Stimulated activated CD8-positive, alpha-beta memory T cell treated with anti-CD3 and anti-CD28 coated beads, Interleukin-15, amount 100 ng/mL, for 4 hours (primary cell): ENCODE measurements around the gene PEMT.

Experiments
- DNase-seq, 2 donors: peaks; one replicate each; pipeline ENCODE4 v3.0.0-alpha.2; 2020; ENCODE audit warnings: low read depth in 2 of 2

Gene PEMT

GRCh38 chr17:17514993-17515933 lies 76.2 kb downstream of the PEMT start:
- no peak for DNase-seq

DNA sequence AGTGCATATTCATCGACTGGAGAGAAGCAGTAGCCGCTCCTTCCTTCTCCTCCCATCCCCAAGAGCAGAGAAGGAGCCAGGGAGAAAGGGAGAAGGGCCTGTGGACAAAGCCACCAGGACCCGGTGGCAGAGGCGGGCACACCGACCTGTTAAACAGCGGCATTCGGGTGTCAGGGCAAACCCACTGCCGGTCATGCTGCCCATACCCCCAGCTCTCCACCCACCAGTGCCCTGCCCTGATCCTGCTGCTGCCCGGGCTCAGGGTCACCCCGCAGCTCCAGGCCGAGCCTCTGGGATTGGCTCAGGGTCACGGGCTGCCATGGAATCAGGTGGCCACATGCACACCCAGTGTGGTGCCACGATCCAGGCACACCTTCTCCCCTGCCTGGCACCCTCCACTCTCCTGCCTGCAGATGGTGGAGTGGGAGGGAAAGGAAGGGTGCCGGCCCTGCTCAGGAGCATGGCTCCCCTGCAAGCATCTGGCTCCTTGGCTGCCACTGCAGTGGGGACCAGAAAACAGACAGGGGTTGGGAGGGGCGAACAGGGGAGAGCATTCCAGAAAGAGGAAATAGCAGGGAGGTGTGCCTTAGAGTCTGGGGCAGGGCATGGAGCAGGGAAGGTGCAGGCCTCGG lies 77.0 kb downstream of the PEMT start:
- DNase-seq = no peak

DNA sequence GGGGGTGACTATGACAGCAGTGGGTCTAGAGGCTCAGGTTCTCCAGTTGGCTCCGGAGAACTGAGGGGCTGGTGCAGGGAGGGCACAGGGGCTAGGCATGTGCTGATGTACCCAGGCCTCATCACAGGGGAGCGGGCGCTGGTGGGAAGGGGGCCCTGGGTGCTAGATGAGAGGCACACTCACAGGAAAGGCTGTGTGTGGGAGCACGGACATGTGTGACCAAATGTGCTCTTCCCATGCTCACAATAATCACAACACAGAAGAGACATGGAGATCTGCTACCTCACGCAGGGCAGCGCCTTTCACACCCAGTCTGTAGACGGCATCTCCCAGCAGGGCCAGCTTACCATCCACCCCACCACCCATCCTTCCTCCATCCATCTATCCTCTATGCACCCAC lies 77.9 kb downstream of the PEMT start:
- no peak for DNase-seq

DNA sequence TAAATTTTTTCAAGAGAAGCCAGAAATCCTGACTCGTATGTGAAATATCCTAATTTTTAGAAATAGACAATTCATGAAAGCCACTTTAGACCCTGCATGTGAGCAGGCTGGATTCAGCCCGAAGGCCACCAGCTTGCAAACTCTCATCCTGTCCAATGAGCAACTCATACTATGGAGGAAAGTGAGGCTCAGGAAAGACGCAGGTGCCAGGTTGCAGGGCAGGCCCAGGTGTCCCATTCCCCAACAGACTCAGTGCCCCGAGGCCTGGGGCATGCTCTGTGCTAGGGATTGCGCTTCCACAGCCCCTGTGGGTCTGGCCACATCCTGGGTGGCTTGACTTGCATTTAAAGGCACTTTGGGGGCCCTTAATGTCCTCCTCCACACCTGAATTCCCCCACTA lies 78.6 kb downstream of the PEMT start:
- DNase-seq = no peak

DNA sequence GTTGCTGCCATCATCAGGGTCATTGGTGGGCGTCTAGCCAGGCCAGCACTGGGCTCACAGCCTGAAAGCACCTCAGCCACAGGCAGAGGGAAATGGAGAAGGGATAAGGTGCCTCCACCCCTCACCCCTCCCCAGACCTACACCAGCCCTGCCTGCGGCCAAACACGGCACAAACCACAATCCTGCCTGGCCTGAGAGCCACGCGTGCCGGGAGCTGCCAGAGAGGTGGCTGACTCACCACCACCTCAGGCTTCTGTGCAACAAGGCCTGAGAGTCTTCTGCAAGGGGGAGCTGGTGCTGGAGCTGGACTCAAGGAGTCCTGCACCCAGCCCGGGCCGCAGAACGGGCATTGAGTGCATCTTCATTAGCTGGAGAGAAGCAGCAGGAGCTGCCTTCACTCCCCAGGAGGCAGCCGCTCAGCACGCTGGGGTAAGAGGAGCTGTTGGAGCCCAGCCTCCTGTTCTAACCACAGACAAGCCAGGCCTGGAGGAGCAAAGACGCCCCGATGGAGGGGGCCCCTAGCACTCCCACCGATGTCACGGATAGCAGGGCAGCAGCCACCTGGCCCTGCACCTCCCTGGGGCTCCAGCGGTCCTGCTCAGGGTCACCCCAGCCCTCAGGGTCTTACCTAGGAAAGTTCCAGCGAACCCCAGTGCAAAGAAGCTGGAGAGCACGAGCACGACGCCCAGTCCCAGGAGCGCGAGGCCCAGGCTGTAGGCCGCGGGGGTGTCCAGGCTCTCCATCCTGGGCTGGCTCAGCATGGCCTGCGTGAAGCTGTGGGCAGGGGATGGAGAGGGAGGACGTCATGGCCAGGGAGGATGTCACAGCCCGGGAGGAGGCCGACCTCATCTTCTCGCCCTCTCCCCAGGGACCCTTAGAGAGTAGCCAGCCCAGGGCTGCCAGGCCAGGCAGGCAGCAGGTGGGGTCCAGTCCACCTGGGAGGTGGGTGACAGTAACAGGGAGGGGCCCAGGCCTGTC lies 79.3 kb downstream of the PEMT start:
- no peak for DNase-seq

GRCh38 chr17:17511293-17511741 lies 80.2 kb downstream of the PEMT start:
- DNase-seq = no peak

GRCh38 chr17:17510456-17511292 lies 80.8 kb downstream of the PEMT start:
- DNase-seq = no peak

- no peak for DNase-seq
These were observed 81.7 kb downstream of the PEMT start for GRCh38 chr17:17509601-17510425.

DNA sequence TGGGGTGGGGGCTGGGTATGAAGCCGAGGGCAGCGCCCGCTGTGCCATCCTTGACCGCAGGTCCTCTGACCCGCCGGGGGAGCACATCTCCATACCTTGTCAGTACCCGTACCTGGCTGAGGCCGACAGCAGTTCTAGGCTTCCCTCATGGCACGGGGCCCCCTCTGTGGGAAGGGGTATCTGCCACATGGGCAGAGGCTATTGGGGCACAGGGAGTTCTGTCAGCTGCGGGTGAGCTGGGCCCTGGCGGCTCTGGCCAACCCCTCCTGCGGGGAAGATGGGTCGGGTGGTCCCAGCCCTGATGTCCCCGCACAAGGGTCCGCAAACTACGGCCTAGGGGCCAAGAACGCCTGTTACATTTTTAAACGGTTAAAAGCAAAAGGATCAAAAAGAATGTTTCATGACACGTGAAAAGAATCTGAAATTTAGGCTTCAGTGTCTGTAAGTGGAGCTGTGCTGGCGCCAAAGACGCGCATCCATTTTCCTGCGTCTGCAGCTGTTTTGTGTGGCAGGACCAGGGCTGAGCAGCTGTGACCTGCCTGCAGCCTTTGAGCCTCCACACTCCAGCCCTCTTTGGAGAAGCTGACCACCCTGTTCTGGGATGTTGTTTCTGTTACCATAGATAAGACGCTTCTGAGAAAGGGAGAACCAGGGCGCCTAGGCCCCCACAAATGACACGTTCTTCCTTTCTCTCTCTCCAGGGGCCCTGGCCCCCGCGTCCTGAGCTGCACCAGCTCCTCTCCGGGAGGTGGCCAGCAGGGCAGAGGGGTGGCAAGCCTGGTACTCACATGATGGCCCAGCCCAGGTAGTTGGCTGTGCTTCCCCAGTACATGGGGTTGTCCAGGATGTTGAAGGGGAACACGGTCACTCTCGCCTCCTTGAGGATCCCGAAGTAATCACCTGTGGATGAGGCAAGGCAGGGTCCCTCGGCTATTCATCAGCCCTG lies 82.6 kb downstream of the PEMT start:
- no peak for DNase-seq

DNA sequence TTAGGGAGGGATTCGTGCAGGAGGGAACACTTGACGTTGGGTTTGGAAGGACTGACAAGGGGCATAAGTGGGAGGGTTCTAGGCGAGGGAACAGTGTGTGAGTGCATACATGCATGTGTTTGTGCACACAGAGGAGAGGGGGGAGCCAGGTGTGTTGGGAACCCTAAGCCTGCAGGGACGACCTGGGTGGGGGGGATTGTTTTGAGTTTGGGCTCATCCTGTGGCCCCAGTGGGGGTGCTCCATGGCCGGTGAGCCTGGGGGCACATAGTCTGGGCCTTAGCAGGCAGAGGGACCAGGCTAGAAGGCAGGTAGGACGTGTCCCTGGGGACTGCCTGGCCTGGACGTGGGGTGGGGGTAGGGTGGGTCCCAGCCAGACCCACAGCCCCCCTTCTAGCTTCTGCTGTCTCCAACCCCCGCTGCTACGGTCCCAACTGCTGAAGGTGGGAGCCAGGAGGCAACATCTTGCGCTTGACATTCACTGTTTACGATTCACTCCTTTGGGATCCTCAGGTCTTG lies 83.4 kb downstream of the PEMT start:
- DNase-seq = no peak

GRCh38 chr17:17507465-17508011 lies 84.0 kb downstream of the PEMT start:
- no peak for DNase-seq

- no peak for DNase-seq
These were observed 84.5 kb downstream of the PEMT start for GRCh38 chr17:17506893-17507464.

- DNase-seq = no peak
These were observed 85.2 kb downstream of the PEMT start for GRCh38 chr17:17506181-17506741.

DNA sequence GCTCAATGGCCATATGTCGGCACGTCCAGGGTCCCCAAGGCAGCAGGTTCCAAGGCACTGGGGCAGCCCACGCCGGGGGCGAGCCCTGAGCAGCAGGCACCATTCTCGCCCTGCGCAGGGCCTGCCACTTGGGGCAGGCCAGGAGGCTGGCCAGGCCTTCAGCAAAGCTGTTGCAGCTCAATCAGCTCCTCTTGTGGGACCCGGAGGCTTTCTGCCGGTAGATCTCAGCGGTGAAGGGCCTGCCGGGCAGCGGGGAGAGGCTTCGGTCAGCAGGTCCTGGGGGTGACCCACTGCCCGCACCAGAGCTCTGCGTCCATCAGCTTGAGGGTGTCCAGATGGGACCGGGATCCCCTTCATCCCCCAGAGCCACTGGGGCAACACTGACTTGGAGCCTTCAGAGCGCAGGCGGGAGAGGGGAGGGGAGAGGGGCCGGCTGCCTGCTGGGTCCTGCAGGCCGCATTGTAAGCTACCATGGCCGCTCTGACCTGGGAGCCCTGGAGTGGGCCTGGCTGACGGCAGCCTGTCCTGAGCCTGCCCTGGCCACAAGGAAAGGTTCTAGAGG lies 85.8 kb downstream of the PEMT start:
- no peak for DNase-seq

GRCh38 chr17:17505151-17505550 lies 86.4 kb downstream of the PEMT start:
- DNase-seq = no peak

GRCh38 chr17:17504341-17505140 lies 87.0 kb downstream of the PEMT start:
- no peak for DNase-seq
